GM19193 (cell line): Measurements from ENCODE around the gene BRAT1.

ENCODE experiments used
- POLR2A ChIP-seq: IDR thresholded peaks from 4 replicates; pipeline ENCODE4 v1.6.1; 2011; ENCODE audit not compliant: insufficient read depth, insufficient read length; ENCODE audit errors: extremely low read depth

BRAT1 gene

DNA sequence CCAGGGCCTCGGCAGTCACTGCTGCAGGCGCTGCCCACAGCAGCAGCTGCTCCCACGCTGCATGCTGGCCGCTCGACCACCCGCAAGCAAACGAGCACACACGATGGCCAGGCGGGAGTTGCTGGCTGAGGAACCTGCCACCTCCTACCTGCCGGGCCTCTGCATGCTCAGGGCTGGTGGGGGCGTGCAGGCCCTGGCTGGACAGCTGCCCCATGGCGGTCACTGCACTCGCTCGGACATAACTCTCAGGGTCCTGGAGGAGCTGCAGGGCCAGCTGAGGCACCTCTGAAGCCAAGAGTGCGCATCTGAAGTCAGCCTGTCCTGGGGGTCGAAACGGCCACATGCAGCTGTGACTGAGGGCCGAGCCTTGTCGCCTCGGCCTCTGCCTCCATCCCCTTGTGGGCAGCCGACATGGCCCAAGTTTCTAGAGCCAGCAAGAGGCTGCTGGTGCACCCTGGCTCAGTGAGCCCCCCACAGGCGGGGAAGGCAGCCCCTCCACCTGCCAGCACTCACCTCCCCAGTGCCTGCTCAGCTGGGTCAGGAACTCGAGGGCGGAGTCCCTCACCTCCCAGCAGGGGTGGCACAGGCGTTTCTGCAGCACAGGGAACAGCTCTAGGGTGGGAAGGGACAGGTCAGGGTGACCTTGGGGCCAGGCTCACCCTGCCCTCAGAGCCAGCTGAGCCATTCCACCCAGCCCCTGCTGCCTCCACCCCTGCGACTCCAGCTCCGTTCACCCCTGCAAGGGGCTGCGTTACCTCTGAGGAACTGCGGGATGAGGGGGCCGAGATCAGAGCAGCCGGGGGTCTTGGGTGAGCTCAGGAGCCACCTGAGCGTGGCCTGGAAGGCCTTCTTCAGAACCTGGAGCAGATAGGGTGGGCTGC, 16.1 kb downstream of the BRAT1 start:
- no peak for TF ChIP-seq POLR2A

- no peak for TF ChIP-seq POLR2A
Measured at GRCh38 chr7:2537981-2538851, 17.1 kb downstream of the BRAT1 start.

DNA sequence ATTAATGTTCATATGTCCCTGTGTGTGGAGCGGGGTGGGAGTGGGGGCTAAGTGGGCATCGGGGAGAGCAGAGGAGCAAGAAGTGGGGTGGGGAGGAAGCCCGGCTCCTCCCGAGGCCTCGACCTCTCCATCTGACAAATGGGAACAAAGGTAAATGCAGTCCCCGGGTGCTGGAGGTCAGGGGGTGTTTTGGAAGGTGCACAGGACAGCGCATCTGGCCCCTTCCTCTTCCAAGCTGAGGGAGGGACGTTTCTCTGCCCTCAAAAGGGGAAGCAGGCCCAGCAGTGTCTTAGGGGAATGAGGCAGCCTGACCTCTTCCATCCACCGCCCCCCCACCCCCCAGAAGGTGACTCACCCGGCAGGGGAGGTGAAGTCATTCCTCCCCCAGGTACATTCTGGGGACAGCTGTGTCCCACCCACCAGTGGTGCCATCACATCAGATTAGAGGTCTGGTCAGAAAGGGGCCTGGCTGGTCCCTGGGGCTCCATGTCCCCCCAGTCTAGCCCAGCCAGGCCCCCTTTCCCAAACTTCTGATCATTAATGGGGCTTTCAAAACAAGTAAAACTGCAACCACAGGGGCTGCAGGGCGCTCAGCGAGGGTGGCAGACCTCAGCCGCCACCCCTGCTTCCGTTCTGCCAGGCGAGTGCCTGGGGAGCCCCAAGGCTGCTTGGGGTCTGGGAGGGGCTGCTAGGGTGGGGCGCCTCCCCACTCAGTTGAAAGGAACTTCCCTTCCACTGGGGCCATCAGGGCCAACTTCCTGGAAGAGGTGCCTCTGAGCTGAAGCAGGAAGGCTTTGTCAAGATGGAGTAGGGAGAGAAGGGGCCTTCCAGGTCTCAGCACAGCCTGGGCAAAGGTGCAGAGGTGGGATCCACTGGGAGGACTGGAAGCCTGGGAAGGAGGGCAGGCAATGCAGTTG, 25.0 kb downstream of the BRAT1 start:
- TF ChIP-seq POLR2A, result no peak

DNA sequence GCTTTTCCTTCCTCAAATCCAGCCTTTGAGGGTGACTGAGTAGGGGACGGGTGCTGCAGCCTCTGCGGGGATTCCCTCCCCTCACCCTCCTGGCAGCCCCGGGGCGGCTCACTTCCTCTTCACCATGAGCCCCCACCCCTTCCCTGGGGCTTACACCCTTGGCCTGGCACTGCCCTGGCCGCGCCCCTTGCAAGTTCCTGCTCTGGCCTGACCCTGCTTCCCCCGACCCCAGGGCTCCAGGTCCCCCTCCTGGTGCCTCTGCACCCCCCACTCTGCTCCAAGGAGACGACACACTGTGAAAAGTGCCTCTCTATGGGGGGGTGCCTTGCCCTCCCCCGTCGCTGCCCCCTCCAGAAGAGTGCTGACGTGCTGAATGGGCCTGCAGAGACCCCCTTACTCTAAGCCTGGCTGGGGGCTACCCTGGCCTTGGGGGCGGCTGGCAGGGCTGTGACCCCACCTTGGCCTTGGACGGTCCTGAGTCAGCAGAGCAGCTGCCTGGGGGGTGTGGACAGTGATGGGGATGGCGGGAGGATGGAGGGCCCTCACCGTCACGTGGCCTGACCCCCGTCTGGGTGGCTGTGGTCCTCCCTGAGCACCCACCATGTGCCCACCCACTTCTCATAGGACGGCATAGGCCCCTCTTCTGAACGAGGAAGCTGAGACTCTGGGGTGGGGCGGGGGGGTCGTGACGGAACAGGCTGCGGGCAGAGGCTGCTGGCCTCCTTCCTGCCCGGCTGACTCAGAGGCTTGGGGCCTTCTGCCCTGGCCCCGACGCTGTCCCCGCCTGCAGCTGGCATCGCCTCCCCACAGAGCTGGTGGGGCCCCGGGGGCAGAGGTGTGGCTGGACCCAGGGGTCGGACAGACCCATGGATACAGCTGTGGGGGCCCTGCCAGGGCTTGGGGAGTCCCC, 25.9 kb downstream of the BRAT1 start:
- TF ChIP-seq POLR2A, result no peak

DNA sequence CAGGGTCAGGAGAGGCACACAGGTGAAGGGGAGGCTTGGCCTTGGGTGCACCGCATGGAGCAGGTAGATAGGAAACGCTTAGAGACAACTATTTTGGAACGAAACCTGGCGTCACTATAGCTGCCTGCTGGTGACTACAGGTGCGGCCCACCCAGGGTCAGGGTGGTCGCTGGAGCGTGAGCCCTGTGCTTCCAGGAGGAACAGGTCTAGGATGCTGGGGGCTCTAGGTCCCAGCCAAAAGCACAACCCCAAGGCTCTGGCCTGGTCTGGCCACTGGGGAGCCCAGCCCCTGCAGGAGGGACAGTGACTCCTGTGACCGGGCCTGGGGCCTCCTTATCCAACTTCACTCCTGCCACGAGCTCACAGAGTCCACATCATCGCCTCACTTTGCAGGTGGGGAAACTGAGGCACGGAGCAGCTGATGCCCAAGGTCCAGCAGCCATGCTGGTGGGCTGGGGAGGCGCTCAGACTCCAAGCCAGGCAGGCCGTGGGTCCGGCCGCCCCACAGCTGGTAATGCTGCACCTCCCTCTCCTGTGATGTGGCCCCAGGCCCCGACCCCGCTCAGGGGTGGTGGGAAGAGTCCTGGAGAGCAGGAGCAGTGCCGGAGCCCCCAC, 26.7 kb downstream of the BRAT1 start:
- no peak for TF ChIP-seq POLR2A

GRCh38 chr7:2527505-2528467, 27.5 kb downstream of the BRAT1 start:
- TF ChIP-seq POLR2A, result no peak

- no peak for TF ChIP-seq POLR2A
Measured at GRCh38 chr7:2526659-2527504, 28.4 kb downstream of the BRAT1 start.

DNA sequence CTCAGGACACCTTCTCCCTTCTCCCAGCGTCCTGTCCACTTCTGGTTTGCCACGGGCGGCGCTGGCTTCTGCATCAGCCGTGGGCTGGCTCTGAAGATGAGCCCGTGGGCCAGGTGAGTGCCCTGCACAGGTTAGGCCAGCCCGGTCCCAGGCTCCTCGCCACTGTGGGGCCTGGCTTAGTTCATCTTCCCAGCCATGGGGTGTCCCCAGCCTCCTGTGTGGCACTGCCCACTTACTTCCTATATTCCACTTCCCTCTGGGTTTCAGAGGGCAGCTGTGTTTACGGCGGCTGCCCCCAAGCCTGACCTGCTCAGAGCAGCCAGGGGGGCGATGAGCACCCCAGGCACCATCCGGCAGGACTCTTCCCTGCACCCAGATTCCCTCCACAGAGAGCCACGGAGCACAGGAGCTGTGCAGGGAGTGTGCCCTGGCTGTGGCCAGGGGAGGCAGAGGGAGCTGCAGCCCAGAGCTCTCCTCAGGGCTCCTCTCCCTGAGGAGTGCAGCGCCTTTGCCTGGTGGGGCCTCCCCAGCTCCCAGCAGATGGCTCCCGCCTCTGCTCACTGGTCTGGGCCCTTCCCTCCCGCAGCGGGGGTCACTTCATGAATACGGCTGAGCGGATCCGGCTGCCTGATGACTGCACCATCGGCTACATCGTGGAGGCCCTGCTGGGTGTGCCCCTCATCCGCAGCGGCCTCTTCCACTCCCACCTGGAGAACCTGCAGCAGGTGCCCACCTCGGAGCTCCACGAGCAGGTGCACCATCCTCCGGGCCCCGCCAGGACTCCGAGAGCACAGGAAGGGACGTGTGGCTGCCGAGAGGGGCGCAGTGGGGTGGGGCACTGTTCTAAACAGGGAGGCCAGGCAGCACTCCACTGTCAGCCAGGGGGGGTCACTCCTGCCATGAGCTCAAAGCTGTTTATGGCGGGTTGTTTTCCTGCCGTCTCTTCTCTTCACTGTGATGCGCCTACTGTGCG, 29.4 kb downstream of the BRAT1 start:
- no peak for TF ChIP-seq POLR2A

- no peak for TF ChIP-seq POLR2A
Measured at GRCh38 chr7:2524808-2525657, 30.3 kb downstream of the BRAT1 start.
